DND-41 (cell line): ENCODE results near the gene CNN3.

Experiments used
- CTCF ChIP-seq: IDR thresholded peaks from 2 replicates; pipeline ENCODE4 v1.5.1; 2012; ENCODE audit warnings: borderline replicate concordance, low read length, moderate library complexity, mild to moderate bottlenecking; ENCODE audit not compliant: poor library complexity, severe bottlenecking; ENCODE audit errors: extremely low read depth
- EZH2 ChIP-seq: IDR thresholded peaks from 3 replicates; pipeline ENCODE4 v1.6.1; 2012; ENCODE audit warnings: borderline replicate concordance, low read depth, mild to moderate bottlenecking, moderate library complexity, low read length, inconsistent platforms; ENCODE audit not compliant: severe bottlenecking

GRCh38 chr1:94876362-94876761 lies 50.5 kb downstream of the CNN3 start:
- TF ChIP-seq CTCF = no peak
- no peak for TF ChIP-seq EZH2
